Lung microvascular endothelial cell (primary cell): ENCODE results near the gene PDXP. TPM values are rescaled to one million over a fixed set of nuclear protein-coding genes. Genes with fewer than 3 reads are reported as not detected.
A peak's percentile ranks its signal among the peaks of the same experiment; 100 is the strongest.
"Not testable (repeated sequence)": the region's sequence is repeated elsewhere in the genome, so short reads cannot be mapped to it uniquely, and the experiment has no call there.

Source experiments
- DNase-seq, 2 donors: peaks; one replicate each; pipeline versions ENCODE4 v3.0.0 to v3.0.0-alpha.2; 2010; ENCODE audit warnings: low read depth in 2 of 2
- total RNA-seq: library from RNA; depleted of rRNA; stranded (reverse); fragments of >200 nt; gene quantifications from 2 replicates; pipeline ENCODE4 v1.2.1, GENCODE V29; 2014

PDXP gene
- total RNA-seq, 1 donor from 2014 or later: 6.7 TPM

DNA sequence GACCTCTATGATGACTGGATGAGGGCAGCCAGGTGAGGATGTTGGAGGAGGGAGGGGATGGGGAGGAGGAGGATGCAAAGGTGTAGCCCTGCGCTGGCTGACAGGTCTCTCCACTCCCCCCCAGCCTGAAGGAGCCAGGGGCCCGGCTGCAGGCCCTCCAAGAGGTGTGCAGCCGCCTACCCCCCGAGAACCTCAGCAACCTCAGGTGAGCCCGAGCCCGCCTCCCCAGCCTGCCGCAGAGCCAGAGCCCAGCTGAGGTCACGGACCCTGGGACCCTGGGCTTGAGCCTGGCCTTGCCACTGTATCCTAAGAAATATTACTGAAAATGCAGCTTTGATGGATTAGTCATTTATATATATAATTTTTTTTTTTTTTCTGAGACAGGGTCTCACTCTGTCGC lies 11.2 kb upstream of the PDXP start:
- DNase-seq: no peak

DNA sequence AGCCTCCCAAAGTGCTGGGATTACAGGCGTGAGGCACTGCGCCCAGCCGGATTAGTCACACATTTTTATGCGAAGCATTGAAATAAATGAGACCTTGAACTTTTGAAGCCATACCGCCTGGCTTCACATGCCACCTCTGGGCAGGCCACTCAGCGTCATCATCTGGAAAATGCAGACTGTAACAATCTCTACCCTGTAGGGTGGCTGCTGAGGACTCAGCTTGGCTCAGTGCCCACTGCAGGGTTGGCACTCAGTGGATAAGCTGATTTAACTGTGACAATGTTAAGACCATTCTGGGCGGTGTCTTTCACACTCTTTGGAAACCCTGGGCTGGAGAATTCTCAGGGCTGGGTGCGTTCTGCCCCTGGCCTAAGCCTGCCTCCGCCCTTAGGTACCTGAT lies 10.6 kb upstream of the PDXP start:
- DNase-seq: no peak

DNA sequence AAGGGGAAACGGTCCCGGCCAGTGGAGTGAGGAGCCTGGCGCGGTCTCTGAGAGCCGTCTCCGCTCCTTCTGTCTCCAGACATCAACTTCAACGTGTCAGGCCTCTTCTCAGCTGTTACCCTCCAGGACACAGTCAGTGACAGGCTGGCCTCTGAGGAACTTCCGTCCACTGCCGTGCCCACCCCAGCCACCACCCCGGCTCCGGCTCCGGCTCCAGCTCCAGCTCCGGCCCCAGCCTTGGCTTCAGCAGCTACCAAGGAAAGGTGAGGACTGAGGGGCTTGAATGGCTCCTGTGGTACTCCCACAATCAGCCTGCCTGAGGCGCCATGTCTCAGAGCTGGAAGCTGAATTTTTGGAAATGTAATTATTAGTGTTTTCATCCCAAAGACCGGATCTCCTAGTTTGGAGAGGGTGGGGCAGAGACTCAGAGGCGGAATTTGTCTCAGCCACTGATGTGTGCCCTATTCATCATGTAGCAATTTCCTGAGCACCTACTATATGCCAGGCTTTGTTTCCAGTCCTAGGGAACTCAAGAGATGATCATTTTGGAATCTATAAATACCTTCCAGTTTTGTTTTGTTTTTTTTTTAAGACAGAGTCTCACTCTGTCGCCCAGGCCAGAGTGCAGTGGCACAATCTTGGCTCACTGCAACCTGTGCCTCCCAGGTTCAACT lies 7.9 kb upstream of the PDXP start:
- DNase-seq: no peak

DNA sequence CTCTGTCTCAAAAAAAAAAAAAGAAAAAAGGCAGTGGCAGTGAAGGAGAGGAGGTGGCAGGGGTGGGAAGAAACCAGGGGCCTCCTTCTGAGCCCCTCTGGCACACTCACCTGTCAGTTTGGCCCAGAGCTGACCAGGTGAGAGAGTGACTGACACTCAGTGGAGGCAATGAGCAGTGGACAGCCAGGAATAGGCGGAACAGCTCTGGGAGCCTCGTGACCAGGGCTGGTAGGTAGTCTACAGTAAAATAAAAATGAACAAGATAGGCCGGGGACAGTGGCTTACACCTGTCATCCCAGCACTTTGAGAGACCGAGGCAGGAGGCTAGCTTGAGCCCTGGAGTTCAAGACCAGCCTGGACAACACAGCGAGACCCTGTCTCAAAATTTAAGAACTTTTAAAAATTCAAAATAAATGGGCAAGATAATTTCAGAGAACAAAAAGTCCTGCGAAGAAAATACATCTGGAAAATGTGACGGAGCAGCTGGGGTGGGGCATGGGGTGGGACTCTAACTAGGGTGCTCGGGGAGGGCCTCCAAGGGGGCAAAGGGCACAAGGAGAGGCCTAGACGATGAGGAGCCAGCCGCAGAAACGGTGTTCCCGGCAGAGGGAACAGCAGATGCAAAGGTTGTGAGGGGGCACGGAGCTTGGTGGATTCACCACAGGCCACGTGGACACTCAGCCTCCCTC lies 3.8 kb upstream of the PDXP start:
- no peak for DNase-seq

DNA sequence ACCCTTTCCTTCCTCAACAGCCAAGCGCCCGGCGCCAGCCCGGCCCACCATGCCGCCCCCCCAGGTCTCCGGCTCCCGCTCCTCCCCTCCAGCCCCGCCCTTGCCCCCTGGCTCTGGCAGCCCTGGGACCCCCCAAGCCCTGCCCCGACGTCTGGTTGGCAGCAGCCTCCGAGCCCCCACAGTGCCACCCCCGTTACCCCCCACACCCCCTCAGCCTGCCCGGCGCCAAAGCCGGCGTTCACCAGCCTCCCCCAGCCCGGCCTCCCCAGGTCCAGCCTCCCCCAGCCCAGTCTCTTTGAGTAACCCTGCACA lies 3.3 kb upstream of the PDXP start:
- no peak for DNase-seq

DNA sequence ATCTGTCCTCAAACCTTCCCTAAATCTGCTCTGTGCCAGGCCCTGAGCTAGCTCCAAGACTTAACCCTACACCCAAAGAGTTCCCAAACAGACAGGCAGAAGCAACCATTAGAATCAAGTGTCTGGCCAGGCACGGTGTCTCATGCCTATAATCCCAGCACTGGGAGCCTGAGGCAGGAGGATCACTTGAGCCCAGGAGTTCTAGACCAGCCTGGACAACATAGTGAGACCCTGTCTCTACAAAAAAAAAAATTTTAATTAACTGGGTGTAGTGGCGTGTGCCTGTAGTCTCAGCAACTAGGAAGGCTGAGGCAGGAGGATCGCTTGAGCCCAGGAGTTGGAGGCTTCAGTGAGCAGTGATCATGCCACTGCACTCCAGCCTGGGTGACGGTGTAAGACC lies 1.9 kb upstream of the PDXP start:
- not testable (repeated sequence) for DNase-seq

DNA sequence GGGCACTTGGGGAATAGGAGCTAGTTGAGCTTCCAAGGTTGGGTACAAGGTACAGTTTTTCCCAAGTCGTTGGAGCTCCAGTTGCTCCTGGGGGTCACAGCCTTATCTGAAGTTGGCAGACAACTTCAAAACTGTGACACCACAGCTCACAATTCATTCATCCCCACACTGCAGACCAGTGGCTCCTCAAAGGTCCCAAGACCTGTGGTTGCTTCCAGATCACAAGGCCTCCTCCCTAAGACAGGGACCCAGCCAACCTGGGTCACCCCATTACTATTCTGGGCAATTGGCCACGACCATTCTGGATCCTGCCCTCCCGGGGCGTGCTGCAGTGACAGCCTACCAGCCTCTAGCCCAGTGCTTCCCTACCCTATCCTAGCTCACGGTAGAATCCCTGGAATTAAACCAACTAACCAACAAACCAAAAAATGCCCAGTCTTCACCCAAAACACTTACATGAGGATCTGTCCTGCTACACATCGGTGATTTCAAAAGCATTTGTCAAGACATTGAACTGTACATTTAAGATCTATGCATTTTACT lies 862 bp upstream of the PDXP start:
- peak in 1 of 2 donors; percentile 24 for DNase-seq

DNA sequence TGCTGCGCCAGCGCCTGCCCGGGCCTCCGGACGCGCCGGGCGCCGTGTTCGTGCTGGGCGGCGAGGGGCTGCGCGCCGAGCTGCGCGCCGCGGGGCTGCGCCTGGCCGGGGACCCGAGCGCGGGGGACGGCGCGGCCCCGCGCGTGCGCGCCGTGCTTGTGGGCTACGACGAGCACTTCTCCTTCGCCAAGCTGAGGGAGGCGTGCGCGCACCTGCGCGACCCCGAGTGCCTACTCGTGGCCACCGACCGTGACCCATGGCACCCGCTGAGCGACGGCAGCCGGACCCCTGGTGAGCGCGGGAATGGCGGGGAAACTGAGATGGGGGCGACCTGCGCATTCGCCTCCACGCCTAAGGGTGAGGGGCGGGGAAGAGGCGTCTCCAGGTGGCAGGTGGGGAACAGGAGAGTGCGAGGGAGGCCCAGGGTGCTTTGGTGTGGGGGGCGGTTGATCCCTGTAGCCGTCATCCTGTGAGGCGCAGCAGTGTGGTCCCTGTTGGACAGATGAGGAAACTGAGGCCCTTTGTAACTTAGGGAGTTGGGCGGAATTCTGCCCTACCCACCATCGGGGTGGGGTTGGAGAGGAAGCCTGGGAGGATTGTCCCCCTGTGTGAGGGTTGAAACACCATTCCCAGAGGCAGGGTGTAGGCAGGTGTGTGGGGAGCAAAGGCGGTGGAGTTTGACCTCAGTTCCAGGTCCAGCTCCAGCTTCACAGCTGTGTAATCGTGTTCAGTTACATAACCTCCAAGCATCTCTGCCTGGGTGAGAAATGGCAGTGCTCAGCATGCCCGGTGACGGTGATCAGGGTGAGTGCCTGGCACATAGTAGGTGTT lies 758 bp downstream of the PDXP start:
- no peak for DNase-seq

DNA sequence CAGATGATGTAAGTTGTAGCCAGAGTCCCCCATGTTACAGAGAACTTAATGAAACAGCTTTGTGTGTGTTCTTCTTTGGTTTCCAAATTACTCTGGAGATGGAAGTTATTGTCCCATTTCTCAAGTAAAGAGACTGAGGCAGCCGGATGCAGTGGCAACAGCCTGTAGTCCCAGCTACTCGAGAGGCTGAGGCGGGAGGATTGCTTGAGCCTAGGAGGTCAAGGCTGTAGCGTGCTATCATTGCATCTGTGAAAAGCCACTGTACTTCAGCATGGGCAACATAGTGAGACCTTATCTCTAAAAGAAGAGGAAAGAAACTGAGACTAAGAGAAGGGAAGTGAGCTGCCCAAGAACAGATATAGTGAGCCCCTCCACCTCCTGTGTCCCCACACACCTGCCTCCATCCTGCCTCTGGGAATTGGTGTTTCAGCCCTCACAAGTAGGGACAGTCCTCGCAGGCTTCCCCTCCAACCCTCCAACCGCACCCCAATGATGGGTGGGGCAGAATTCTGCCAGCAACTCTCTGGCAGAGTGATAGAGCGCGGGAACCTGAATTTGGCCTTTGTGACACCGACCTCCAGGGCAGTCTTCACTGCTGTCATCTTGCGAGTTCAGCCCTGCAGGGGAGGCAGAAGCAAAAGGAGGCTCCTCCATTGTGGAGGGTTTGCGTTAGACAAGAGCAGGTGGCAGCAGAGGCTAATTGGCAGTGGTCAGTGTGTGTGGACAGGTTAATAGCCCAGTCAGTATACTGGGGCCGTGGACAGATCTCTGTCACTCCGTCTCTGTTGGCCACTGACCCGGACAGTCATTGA lies 1.6 kb downstream of the PDXP start:
- no peak for DNase-seq

DNA sequence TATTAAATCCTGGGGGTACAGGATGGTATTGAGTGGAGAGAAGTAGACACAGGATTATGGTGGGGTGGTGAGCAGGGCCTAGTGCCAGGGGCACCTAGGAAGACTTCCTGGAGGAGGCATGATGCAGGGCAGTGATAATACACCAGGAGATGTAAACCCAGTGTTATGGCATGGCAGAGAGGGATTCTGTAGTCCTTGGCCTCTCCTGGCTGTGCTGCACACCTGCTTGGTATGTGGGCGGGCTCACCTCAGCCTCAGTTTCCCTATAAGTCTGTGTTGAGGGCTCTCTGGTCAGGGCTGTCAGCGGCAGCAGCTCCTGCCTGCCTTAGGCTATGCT lies 2.2 kb downstream of the PDXP start:
- no peak for DNase-seq

DNA sequence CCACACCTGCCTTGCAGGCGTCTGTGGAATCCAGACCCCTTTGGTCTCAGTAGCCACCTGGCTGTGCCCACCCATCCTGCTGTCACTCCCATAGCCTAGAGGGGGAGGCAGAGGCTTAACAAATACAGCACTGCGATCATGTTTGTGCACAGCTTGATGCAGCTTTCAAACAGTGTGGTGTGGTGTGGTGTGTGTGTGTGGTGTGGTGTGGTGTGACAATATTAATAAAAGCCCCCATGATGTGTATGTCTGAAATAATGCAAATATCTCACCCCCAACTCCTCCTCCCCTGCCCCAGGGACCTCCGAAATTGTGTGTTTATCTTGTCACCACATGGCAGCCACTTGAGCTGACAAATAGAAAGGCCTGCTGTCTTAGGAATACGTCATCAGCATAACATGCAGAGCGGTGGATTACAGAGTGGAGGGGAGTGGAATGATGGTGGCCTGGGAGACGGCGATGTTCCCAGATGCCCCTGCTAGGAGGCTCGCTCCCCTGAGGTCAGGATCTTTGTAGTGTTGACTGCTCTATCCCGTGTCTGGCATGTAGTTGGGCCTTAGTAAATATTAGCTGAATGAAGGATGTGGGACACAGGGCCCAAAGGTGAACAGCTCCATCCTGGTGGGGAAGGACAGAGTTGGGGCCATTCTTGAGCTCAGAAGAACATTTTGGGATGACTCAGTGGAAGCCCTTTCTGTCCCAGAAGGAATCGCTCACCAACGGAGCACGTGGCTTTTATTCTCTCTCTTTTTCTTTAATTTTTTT lies 2.8 kb downstream of the PDXP start:
- peak; percentile 58 to 69 for DNase-seq

DNA sequence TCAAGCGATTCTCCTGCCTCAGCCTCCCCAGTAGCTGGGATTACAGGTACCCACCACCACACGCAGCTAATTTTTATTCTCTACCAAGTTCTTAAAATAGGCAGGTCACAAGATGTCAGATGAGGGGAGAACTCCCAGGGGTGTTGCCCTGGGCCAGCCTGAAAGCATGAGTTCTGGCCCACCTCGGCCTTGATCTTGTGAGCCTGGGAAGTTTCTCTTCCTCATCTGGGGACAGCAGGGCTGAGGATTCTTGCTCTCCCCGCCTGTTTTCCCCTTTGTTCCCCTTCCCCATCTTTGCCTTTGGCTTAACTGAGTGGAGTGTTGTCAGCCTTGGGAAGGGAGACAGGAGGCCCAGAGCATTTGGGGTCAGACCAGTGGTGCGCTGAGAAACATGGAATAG lies 3.5 kb downstream of the PDXP start:
- DNase-seq: no peak

DNA sequence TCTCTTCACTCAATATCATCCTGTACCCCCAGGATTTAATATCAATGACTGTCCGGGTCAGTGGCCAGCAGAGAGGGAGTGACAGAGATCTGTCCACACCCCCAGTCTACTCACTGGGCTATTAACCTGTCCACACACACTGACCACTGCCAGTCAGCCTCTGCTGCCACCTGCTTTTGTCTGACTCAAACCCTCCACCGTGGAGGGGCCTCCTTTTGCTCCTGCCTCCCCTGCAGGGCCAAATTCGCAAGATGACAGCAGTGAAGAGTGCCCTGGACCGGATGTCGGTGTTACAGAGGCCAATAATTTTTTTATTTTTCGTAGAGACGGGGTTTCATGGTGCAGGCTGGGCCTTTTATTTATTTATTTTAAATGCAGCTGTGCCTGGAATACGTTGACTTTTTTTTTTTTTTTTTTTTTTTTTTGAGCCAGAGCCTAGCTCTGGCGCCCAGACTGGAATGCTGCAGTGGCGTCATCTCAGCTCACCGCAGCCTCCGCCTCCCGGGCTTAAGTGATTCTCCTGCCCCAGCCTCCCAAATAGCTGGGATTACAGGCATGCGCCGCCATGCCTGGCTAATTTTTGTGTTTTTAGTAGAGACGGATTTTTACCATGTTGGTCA lies 5.1 kb downstream of the PDXP start:
- no peak for DNase-seq

DNA sequence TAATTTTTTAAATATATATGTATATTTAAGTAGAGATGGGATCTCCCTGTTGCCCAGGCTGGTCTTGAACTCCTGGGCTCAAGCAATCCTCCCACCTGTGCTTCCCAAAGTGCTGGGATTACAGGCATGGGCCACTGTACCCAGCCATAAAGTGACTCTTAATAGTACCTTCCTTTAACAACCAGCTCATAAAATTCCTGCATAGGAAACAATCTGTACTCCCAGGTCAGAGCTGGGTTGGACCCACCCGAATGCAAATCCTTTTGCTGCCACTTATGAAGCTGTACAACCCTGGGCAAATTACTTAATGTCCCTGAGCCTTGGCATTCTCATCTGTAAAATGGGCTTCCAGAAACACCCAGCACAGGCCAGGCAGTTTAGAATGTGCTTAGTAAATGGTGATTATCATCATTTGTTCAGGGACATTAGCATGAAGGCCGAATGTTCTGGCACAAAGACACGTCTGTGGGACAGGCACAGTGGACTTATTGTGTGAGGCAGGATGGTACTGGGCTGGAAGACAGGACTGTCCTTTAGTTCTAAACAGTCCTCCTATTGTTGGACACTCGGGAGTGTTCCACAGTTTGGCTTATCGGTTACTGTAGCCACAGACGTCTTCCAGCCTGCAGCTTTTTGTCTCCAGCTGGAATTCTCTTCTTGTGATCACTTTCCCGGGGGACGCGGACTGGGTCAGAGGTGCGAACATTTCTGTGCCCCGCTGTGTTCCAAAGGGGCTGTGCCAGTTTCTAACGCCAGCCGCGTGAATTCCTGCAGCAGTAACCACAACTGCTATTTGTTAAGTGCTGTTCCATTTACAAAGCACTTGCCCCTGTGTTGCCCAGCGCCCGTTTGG lies 6.0 kb downstream of the PDXP start:
- no peak for DNase-seq

DNA sequence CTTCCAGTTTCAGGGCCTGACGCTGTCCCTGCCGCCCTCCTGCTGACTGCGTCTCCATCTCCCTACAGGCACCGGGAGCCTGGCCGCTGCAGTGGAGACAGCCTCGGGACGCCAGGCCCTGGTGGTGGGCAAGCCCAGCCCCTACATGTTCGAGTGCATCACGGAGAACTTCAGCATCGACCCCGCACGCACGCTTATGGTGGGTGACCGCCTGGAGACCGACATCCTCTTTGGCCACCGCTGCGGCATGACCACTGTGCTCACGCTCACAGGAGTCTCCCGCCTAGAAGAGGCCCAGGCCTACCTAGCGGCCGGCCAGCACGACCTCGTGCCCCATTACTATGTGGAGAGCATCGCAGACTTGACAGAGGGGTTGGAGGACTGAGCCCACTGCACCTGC lies 7.0 kb downstream of the PDXP start:
- DNase-seq: no peak

DNA sequence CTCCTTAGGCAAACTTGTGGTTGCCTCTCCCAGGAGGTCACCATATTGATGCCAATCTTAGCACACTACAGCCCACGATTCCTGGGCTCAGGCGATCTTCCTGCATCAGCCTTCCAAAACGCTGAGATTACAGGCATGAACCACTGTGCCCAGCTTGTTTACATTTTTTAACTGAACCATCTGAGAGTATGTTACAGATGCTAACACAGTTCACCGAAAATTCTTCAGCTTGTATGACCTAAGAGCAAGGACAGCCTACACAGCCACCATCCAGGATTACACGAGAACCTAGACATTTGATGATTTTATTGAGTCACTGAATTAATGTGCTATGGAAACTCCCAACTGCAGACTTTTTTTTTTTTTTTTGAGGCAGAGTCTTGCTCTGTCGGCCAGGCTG lies 11.1 kb downstream of the PDXP start:
- DNase-seq: no peak

DNA sequence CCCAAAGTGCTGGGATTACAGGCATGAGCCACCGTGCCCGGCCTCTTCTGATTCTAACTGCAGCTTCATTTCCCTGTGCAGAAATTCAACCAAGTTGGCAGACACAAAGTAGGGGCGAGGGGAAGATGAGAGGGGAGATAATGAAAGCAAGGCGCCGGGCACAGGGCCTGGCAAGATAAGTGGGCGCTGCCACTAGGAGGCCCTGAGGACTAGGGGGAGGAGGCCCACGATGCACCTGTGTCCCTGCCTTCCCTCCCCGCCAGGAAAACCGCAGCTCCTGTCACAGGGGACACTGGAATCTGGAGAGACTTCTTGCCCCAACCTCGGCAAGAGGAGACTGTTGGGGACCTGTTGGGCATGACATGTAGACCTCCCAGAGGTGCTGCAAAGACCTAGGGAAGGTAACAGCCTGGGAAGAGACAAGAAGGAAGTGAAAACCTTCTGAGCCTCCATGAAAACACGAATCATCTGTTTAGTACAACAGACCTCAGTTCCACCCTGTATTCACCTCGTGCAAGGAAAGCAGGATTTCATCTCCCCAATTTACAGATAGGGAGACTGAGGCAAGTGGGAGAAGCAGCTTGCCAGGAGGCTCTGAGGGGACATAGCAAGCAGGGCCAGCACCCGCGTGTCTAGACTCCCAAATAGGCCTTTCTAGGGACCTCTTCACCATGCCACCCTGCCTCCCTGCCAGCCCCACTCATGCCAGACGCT lies 13.8 kb downstream of the PDXP start:
- no peak for DNase-seq

DNA sequence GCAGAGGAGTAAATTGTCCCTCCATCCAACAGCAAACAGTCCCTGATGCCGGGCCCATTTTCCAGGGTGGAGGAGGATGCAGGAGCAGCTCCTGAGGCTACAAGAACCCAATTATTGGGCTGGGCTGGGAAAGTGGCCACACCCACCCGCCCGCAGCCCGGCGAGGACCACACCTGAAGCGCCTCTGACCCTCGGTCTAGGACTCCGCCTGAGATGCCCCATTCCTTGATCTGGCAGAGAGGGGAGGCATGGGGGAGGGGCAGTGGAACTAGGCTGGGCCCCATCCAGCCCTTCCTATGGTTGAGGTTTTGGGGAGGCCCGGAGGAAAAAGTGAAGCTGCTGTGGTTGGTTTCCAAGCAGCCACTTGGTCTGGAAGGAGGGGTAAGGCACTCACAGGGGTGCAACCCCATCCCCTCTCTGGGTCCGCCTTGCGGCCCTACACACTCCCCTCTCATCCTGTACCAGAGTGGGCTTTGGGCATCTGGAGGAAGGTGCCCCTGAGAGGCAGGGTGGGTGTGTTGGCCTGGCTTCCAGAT lies 14.5 kb downstream of the PDXP start:
- no peak for DNase-seq

DNA sequence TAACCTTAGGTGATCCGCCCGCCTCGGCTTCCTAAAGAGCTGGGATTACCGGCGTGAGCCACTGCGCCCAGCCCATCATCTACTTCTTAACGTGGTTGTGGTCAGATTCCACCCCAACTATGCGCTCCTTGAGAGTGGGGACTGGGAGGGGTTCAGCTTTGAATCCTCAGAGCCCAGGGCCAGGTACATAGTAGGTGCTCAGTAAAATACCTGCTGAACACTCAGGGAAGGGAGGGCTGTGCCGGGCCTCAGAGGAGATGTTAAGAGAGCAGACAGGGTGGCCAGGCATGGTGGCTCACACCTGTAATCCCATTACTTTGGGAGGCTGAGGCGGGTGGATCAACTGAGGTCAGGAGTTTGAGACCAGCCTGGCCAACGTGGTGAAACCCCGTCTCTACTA lies 15.7 kb downstream of the PDXP start:
- DNase-seq: no peak
